ENCODE measurements around the gene PLA2G6.

PLA2G6 gene

DNA sequence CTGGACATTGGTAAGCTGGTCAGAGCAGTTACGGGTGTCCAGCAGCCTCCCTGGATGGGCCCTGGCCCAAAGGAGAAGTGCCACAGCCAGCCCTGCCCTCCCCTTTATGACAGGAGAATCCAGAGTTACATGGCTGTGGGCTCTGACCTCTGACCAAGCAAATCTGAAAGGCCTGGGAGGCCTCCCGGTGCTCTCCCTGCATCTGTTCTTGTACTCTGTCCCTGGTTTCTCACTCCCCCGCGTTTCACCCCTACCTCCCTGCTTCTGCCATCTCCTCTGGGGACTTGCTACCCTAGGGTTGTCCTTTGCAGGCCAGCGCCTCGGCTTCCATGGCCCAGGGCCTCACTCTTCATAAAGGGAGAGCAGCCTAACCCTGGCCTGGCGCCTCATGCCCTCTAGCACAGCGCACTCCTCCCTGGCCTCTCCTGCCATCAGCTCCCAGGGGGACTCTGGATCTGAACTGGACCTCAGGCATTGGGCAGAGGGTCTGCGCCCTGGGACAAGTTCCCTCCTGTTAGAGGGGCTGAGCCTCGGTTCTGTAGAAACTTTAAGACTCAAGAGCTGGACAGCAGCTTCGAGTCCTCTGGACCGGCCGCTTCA is 113.8 kb downstream of the PLA2G6 start:
- DNase-seq: no peak

DNA sequence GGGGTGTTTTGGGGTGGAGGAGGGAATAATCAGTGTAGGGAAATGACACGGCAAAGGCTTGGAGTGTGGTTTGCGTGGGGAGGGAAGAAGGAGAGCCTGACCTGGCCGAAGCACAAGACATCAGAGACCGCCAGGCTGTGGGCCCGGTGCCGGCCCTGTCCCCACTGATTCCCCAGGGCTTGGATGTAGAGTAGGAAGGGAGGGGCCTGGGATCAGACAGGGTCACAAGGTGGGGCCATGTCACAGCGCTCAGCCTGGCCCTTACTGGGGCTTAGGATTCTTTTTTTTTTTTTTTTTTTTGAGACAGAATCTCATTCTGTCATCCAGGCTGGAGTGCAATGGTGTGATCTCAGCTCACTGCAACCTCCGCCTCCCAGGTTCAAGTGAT is 114.6 kb downstream of the PLA2G6 start:
- no peak for DNase-seq

DNA sequence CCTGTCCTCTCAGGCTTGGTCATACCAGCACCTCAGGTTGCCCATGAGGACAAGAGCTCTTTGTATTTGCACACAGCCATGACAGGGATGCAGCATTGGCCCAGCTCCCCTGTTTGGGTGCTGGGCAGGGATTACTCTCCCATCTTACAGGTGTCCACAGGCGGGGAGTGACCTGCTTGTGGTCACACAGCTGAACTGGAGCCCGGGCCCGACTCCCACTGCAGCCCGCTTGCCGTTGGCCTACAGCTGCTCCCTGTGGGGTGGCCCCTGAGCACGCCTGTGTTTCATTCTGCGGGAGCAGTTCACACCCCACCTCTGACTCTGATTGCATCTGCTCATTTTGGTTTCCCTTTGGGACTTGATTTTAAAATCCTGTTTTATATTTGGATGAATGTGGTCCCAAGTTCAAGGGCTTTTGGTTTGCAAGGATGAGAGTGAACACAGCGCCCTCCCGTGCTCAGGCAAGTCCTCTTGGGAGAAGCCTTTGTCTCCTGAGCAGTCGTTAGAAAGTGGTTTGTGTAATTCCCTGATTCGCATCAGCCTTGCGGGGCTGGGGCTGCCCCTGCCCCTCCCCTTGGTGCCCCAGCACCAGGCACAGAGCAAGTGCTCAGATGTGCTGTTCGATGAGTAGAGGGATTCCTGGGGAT is 115.1 kb downstream of the PLA2G6 start:
- no peak for DNase-seq

DNA sequence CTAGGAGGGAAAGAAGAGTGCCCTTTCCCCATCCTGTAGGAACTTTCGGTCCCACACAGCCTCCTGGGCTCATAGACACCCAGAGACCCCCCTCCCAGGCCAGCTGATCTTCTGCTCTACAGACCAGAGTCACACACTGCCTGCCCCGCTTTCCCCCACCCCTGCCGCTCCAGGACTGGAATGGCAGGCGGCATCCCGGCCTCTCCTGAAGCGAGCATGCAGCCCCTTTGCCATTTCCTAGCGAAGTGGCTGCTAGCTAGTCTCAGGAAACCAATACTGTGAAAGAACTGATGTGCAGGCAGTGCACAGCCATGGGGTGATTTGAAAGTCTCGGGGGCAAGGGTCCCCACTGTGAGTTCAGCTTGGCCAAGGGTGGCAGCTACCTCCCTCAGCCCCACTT is 116.1 kb downstream of the PLA2G6 start:
- no peak for DNase-seq

DNA sequence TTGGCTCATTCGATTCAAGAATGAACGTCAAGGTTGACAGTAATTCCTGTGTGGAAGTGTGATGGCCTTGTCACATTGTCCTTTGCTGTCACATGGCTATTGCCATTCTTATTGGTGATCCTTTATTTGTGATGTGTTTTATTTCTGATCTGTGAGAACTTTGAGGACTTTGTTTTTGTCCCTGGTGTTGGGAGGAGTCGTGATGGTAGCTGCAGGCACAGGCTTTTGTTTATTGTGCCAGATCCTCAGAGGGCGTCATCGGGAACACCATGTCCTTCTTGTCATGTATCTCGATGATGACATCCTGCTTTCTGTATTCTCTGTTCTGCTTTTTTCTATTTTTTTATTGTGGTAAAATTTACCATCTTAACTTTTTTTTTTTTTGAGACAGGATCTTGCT is 118.8 kb downstream of the PLA2G6 start:
- no peak for DNase-seq

Measured in CD4-positive, alpha-beta T cell treated with Interleukin-6 for 4 hours (primary cell).